DMS53 (cell line): ENCODE results near the gene PTPN2.
"Not testable (repeated sequence)": the region's sequence is repeated elsewhere in the genome, so short reads cannot be mapped to it uniquely, and the experiment has no call there.

Experiments
- DNase-seq: peaks from one replicate; lab custom pipeline; 2025; lab: John Stamatoyannopoulos, UW

Gene PTPN2

DNA sequence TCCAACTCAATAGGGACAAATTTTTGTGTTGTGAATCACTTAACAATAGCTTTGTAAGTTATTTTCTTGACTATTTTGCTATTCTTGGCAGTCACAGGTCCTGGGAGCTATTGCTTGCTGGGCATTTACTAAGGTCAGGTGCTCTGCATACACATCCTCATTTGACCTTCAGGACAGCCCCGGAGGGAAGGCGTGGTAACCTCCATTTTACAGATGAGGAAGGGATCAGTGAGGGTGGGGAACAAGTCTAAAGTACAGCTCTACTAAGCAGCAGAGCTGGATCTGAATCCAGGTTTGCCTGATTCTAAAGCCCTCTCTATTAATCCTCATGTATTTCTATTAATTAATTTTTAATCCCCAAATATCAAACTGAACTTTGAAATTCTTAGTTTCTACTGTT, 58.8 kb downstream of the PTPN2 start:
- DNase-seq: no peak

DNA sequence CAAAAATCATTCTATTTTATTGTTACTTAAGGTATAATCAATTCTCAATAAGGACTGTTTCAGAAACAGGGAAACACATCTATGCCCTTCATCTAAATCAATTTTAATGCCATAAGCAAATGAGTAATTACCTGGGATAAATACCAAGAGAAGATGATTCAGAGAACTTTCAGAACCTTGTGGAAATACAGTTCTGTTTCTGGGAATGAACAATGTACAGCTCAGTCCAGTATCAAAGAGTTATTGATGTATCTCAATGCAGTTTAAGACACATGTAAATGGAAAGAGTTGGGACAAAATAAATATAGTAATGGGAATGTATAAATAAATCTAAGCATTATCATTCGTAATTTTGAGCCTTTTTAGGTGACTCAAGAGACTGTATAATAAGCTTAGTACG, 60.1 kb downstream of the PTPN2 start:
- DNase-seq: no peak

DNA sequence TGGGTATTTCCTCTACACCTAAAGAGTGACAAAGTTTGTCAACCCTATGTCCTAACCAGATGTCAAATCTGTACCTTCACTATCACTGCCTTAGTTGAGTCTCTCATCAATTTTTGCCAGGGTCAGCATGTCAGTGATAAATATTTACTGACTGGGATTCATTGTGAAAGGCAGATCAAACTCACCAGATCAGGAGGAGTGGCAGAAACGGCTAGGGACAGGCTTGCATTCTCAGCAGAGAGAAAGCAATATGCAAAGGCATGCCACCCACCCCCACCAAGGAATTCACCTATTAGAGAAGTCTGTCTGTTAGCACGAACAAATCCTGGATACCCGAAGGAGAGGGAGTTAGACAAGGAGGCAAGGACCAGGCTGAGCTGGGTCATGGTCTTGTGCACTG, 62.6 kb downstream of the PTPN2 start:
- DNase-seq: no peak

DNA sequence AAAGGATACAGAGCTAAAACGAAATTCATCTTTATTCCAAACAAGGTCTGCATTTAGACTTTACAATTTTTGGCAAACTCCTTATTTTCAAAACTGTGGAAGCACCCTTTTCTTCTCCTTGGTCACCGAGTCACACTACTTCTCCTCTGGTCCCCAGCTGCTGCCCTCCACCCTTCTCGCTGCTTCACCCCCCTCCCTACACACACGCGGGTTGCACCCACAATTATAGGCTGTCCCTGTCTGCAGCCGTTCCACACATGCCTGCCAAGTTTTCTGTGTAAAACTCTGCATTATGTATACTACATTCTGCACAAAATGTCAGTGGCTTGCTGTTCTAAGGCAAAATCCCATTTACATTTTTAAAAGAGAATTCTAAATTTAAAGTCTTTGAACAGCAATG, 63.5 kb downstream of the PTPN2 start:
- DNase-seq: no peak

- DNase-seq: no peak
These were observed 64.2 kb downstream of the PTPN2 start for GRCh38 chr18:12819841-12820240.

GRCh38 chr18:12819322-12819721, 64.7 kb downstream of the PTPN2 start:
- no peak for DNase-seq

GRCh38 chr18:12818243-12818642, 65.8 kb downstream of the PTPN2 start:
- DNase-seq: no peak

DNA sequence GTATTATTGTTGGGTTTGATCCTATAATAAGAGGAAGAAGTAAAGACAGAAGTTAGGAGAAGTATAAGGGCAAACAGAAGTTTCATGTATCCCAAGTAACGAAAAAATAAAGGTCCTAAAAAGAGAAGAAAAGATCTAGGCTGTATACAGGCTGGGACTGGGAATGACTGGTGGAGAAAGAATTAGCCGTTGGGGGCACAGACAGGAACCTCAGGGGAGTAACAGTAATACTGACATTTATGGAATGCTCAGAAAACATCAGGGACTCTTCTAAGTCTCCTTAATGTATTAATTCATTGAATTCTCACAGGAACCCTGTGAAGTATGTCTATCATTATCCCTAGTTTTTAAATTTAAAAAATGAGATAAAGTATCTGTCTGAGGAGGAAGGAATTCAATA, 67.6 kb downstream of the PTPN2 start:
- DNase-seq: no peak

- no peak for DNase-seq
These were observed 72.7 kb downstream of the PTPN2 start for GRCh38 chr18:12811191-12811950.

DNA sequence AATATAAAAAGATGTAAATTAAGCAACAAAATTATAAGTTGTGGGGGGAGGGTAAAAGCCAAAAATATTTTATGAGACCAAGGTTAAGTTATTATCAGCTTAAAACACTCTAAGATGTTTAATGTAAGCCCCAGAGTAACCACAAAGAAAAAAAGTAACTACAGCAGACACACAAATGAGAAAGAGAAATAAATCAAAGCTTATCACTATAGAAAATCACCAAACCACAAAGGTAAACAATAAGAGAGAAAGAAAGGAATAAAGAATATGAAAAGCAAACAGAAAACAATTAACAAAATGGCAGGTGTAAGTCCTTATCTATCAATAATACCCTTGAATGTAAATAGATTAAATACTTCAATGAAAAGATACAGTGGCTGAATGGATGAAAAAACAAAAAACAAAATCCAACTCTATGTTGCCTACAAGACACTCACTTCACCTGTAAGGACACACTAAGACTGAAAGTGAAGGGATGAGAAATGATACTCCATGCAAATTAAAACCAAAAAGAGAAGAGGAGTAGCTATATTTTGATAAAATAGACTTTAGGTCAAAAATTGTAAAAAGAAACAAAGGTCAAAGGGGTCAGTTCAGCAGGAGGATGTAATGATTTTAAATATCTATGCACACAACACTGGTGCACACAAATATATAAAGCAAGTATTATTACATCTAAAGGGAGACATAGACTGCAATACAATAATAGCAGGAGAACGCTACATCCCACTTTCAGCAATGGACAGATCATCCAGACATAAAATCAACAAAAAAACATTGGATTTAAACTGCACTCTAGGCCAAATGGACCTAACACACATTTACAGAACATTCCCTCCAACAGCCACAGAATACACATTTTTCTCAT, 80.7 kb downstream of the PTPN2 start:
- DNase-seq: no peak

DNA sequence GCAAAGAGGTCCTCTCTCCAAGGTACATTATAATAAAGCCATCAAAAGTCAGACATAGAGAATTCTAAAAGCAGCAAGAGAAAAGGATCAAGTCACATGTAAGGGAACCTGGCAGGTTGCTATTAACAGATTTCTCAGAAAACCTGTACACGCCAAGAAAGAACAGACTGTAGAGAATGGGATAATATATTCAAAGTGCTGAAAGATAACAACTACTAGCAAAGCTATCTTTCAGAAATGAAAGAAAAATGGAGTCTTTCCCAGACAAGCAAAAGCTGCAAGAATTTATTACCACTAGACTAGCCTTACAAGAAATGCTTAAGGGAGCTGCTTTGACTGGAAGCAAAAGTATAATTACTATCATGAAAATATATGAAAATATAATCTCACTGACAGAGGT, 81.5 kb downstream of the PTPN2 start:
- no peak for DNase-seq

GRCh38 chr18:12796448-12796847, 87.6 kb downstream of the PTPN2 start:
- no peak for DNase-seq

DNA sequence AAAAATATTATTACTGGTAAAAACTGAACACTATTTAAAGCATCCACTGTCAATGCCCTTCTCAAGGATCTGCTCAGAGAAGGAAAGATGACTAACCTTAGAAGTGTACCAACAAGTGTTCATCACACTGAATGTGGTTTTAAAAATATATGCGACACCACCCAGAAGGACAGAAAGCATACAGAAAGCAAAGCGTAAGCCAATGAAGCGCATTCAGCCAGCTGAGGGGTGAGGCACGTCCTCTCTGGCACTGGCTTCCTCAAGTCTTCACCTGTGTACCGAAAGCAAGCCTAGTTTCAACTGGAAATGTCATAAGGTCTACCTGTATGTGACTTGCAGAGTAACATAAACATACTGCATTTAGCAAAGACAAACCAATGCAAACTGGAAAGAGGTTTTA, 92.4 kb downstream of the PTPN2 start:
- no peak for DNase-seq

- no peak for DNase-seq
These were observed 97.4 kb downstream of the PTPN2 start for GRCh38 chr18:12786669-12787068.

DNA sequence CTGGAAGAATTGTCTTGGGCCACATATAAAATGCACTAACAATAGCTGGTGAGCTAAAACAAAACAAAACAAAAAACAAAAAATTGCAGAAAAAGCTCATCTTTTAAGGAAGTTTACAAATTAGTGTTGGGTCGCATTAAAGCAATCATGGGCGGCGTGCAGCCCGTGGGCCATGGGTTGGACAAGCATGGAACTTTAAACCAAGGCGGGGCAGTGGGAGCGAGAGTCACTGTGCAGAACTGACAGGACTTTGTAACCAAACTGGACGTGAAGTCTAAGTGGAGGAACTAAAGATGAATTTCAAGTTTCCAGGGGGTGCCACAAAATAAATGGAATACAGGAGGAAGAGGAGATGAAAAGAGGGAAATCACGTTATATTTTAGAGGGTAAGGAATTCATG, 100.5 kb downstream of the PTPN2 start:
- no peak for DNase-seq

GRCh38 chr18:12782521-12782920, 101.5 kb downstream of the PTPN2 start:
- DNase-seq: no peak

DNA sequence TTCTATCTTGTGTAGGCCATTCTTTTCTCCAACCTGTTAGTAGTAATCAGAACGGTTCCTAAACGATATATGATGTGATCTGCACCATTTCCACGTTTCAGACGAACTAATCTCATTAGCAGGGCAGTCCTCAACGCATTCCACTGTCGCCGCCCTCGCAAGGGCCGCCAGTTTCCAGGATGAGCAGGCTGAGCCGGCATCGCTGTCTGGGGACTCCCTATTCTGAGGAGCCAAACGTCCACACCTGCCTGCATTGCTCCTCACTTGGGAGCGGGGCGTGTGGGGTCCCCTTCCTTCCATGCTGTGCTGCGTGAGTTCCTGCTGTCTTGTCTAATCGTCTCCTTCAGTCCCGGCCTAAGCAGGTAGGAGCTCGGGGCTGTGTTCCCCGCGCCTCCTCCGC, 104.6 kb downstream of the PTPN2 start:
- DNase-seq: no peak

GRCh38 chr18:12779043-12779442, 105.0 kb downstream of the PTPN2 start:
- DNase-seq: no peak

- no peak for DNase-seq
These were observed 106.5 kb downstream of the PTPN2 start for GRCh38 chr18:12777500-12777944.

GRCh38 chr18:12776821-12777471, 107.1 kb downstream of the PTPN2 start:
- DNase-seq: no peak

DNA sequence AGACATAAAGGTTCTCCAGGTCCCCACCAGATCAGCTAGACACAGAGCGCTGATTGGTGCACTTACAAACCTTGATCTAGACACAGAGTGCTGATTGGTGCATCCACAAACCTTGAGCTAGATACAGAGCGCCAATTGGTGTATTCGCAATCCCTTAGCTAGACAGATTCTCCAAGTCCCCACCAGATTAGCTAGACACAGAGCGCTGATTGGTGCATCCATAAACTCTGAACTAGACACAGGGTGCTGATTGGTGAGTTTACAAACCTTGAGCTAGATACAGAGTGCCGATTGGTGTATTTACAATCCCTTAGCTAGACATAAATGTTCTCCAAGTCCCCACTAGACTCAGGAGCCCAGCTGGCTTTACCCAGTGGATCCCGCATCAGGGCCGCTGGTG, 107.6 kb downstream of the PTPN2 start:
- not testable (repeated sequence) for DNase-seq

GRCh38 chr18:12774982-12775381, 109.1 kb downstream of the PTPN2 start:
- no peak for DNase-seq

DNA sequence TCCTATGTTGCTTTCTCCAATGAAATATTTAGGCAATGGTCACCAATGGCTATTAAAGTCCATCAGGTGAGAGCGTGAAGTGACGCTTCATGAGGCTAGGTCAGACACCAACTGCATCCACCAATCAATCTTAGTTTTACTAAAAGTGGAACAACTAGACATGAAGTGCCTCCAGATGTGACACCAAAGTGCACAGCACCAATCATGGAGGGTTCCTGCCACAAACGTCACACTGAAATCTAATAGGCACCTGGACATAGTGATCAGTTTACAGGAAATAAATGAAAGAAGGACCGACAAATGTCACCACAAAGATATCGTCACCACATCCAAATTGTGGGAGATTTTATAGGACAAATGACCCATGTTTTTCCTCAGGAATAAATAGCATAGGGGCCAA, 110.7 kb downstream of the PTPN2 start:
- no peak for DNase-seq
